ELF-1 (cell line): ENCODE measurements around the gene PCDHGA8.
A peak's percentile ranks its signal among the peaks of the same experiment; 100 is the strongest.
"Not testable (repeated sequence)": the region's sequence is repeated elsewhere in the genome, so short reads cannot be mapped to it uniquely, and the experiment has no call there.

Experiments used
- DNase-seq: peaks from one replicate; pipeline ENCODE4 v3.0.0-alpha.2; 2016; ENCODE audit warnings: low read depth, low spot score

The PCDHGA8 gene

GRCh38 chr5:141402553-141403243 is 10.3 kb downstream of the PCDHGA8 start, which contains the start of gene PCDHGA9:
Gene PCDHGA9 (plus strand): TSS chr5:141402778. CDS start chr5:141402953, 175 bp downstream.
- no peak for DNase-seq

- no peak for DNase-seq
Observed at GRCh38 chr5:141403387-141403786, 11.0 kb downstream of the PCDHGA8 start.

- peak; percentile 82 for DNase-seq
Observed at GRCh38 chr5:141407790-141408505, 15.5 kb downstream of the PCDHGA8 start, which contains the start of gene PCDHGB6. Gene PCDHGB6 (plus strand): TSS chr5:141408021. CDS start chr5:141408203, 182 bp downstream.

- DNase-seq, result no peak
Observed at GRCh38 chr5:141409598-141410306, 17.3 kb downstream of the PCDHGA8 start.

GRCh38 chr5:141411575-141411974 is 19.1 kb downstream of the PCDHGA8 start:
- DNase-seq, result no peak

GRCh38 chr5:141412854-141413539 is 20.6 kb downstream of the PCDHGA8 start, which contains the start of gene PCDHGA10:
Gene PCDHGA10 (plus strand): TSS chr5:141412987. CDS start chr5:141413176, 189 bp downstream.
- DNase-seq, result peak; percentile 74

GRCh38 chr5:141413540-141414069 is 21.2 kb downstream of the PCDHGA8 start:
- DNase-seq, result peak; percentile 42

GRCh38 chr5:141414548-141415274 is 22.3 kb downstream of the PCDHGA8 start:
- DNase-seq, result not testable (repeated sequence)

GRCh38 chr5:141415275-141415618 is 22.8 kb downstream of the PCDHGA8 start:
- not testable (repeated sequence) for DNase-seq

GRCh38 chr5:141417494-141418172 is 25.2 kb downstream of the PCDHGA8 start, which contains the start of gene PCDHGB7:
Gene PCDHGB7 (plus strand): TSS chr5:141417677. CDS start chr5:141417860, 183 bp downstream.
- DNase-seq, result peak; percentile 91

- no peak for DNase-seq
Observed at GRCh38 chr5:141419074-141419880, 26.8 kb downstream of the PCDHGA8 start.

- peak; percentile 78 for DNase-seq
Observed at GRCh38 chr5:141420855-141421488, 28.5 kb downstream of the PCDHGA8 start, which contains the start of gene PCDHGA11. Gene PCDHGA11 (plus strand): TSS chr5:141421051. CDS start chr5:141421228, 177 bp downstream.

GRCh38 chr5:141421489-141421855 is 29.0 kb downstream of the PCDHGA8 start:
- no peak for DNase-seq

- DNase-seq, result no peak
Observed at GRCh38 chr5:141422742-141423291, 30.4 kb downstream of the PCDHGA8 start.

- DNase-seq, result no peak
Observed at GRCh38 chr5:141427783-141428426, 35.5 kb downstream of the PCDHGA8 start.

- DNase-seq, result peak; percentile 67
Observed at GRCh38 chr5:141430332-141431113, 38.1 kb downstream of the PCDHGA8 start, which contains the start of gene PCDHGA12. Gene PCDHGA12 (plus strand): TSS chr5:141430507. CDS start chr5:141430760, 253 bp downstream.

GRCh38 chr5:141431286-141431685 is 38.9 kb downstream of the PCDHGA8 start:
- no peak for DNase-seq
